Measurements from ENCODE around the gene KL. TPM values are rescaled to one million over a fixed set of nuclear protein-coding genes. Genes with fewer than 3 reads are reported as not detected.

The KL gene
- total and polyA plus RNA-seq, 2 experiments from 2014 or later: 0.03 TPM; not detected in 1

GRCh38 chr13:33111414-33112110 is 95.3 kb downstream of the KL start (continued):
- no peak for TF ChIP-seq REST (IDR thresholded peaks at IDR 0.05; ENCODE audit: unreplicated experiment)
- TF ChIP-seq STAT1 (IDR thresholded peaks at IDR 0.05; ENCODE audit: unreplicated experiment): no peak
- TF ChIP-seq EZH2 (IDR thresholded peaks at IDR 0.05; ENCODE audit: low read depth, unreplicated experiment): no peak
- no peak for TF ChIP-seq NANOG (IDR thresholded peaks at IDR 0.05; ENCODE audit: borderline replicate concordance)
- no peak for TF ChIP-seq JUNB (IDR thresholded peaks at IDR 0.05; ENCODE audit: unreplicated experiment)
- TF ChIP-seq ZNF114 (CRISPR knock-in tag; IDR thresholded peaks at IDR 0.05): no peak
- TF ChIP-seq, protein P1, sequence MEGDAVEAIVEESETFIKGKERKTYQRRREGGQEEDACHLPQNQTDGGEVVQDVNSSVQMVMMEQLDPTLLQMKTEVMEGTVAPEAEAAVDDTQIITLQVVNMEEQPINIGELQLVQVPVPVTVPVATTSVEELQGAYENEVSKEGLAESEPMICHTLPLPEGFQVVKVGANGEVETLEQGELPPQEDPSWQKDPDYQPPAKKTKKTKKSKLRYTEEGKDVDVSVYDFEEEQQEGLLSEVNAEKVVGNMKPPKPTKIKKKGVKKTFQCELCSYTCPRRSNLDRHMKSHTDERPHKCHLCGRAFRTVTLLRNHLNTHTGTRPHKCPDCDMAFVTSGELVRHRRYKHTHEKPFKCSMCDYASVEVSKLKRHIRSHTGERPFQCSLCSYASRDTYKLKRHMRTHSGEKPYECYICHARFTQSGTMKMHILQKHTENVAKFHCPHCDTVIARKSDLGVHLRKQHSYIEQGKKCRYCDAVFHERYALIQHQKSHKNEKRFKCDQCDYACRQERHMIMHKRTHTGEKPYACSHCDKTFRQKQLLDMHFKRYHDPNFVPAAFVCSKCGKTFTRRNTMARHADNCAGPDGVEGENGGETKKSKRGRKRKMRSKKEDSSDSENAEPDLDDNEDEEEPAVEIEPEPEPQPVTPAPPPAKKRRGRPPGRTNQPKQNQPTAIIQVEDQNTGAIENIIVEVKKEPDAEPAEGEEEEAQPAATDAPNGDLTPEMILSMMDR (conservative IDR thresholded peaks at IDR 0.05; ENCODE audit: low read depth in 2 of 2): no peak
- no peak for TF ChIP-seq EZH2phosphoT487 (IDR thresholded peaks at IDR 0.05; ENCODE audit: unreplicated experiment)

GRCh38 chr13:33112766-33113165 is 96.5 kb downstream of the KL start:
- Histone ChIP-seq H3K27ac (ENCODE audit: low read depth) (no peak overlapping the region), H2AFZ (no peak overlapping the region), H3K4me2 (no peak overlapping the region), H3F3A (replicated peaks; ENCODE audit: low read depth) (no peaks in the 10 kb centered on the region), H4K20me1 (replicated peaks; ENCODE audit: insufficient read depth) (no peaks in the 10 kb centered on the region), H3K27me3 (ENCODE audit: insufficient read depth) (no peaks in the 10 kb centered on the region), H3K79me2 (replicated peaks; ENCODE audit: insufficient read depth) (no peaks in the 10 kb centered on the region), H3K4me1 (ENCODE audit: insufficient read depth) (no peaks in the 10 kb centered on the region), H3K36me3 (ENCODE audit: insufficient read depth) (no peaks in the 10 kb centered on the region), H3K4me3 (no peak overlapping the region), H3K9me2 (ENCODE audit: insufficient read depth) (0 out of 2 replicates have a peak, but pooled peaks cover 8% of the 10 kb centered on the region)
- Mint-ChIP-seq H3K27ac (no peak overlapping the region), H3K9me3 (no peaks in the 10 kb centered on the region), H3K4me1 (no peaks in the 10 kb centered on the region), H3K27me3 (ENCODE audit: insufficient read depth, low read depth, poor library complexity) (peaks cover 2% of the 10 kb centered on the region), H3K4me3 (no peak overlapping the region), H3K36me3 (ENCODE audit: low read depth) (peaks cover 2% of the 10 kb centered on the region; the same call in 1 of the 3 replicates)
- no peak for ATAC-seq
- DNase-seq (ENCODE audit: low spot score): no peak
- TF ChIP-seq ZNF331 (CRISPR knock-in tag; IDR thresholded peaks at IDR 0.05; ENCODE audit: low read depth) (no peak), POLR2AphosphoS5 (IDR thresholded peaks at IDR 0.05; ENCODE audit: low read depth) (no peak), ETS1 (IDR thresholded peaks at IDR 0.05) (no peak), EZH2 (IDR thresholded peaks at IDR 0.05; ENCODE audit: low read depth, unreplicated experiment) (no peak), REST (IDR thresholded peaks at IDR 0.05; ENCODE audit: unreplicated experiment) (no peak), EZH2phosphoT487 (IDR thresholded peaks at IDR 0.05; ENCODE audit: unreplicated experiment) (no peak), NANOG (IDR thresholded peaks at IDR 0.05; ENCODE audit: borderline replicate concordance) (no peak), CREB1 (CRISPR knock-in tag; IDR thresholded peaks at IDR 0.05; ENCODE audit: low read depth) (no peak), STAT1 (IDR thresholded peaks at IDR 0.05; ENCODE audit: unreplicated experiment) (no peak), ZNF114 (CRISPR knock-in tag; IDR thresholded peaks at IDR 0.05) (no peak)
- TF ChIP-seq, protein P1 (conservative IDR thresholded peaks at IDR 0.05; ENCODE audit: low read depth in 2 of 2): no peak
